ENCODE data around the gene MDM4. TPM values are rescaled to one million over a fixed set of nuclear protein-coding genes. Genes with fewer than 3 reads are reported as not detected.
"Not testable (repeated sequence)": the region's sequence is repeated elsewhere in the genome, so short reads cannot be mapped to it uniquely, and the experiment has no call there.

MDM4 gene
- total RNA-seq, 1 donor from 2014 or later = 87.5 TPM

DNA sequence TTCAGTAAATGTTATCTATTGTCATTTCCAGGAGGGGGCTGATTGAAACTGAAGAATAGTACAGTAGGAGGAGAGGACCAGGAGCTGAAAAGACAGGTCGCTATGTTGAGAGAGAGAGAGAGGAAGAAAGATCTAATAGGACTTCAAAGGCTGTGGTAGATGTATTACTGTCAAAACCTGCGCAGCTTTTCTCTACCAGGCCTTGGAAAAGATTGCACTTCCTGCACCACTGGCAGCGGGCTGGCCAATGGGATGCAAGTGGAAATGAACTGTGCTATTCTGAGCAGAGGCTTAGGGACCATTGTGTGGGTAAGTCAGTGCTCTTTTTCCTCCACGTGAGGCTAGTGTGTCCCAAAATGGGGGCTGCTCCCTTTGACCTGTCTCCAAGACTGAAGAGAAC is 47.1 kb downstream of the MDM4 start:
- no peak for DNase-seq

DNA sequence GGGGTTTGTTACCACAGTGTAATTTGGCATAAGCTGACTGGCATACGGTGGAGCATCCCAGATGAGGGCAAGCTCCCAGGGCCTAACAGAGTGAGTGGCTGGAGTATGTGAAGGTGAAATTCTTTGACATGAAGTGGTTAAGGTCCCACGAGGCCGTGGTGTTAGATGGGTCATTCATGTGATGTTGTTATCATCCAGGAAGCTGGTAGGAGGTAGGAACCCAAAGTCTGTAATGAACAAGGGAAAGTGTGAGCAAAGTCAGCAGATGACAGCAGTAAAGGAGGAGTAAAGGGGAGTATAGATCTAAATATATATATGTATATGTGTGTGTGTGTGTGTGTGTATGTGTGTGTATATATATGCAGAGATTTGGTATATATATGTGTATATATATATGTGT is 47.6 kb downstream of the MDM4 start:
- no peak for DNase-seq

DNA sequence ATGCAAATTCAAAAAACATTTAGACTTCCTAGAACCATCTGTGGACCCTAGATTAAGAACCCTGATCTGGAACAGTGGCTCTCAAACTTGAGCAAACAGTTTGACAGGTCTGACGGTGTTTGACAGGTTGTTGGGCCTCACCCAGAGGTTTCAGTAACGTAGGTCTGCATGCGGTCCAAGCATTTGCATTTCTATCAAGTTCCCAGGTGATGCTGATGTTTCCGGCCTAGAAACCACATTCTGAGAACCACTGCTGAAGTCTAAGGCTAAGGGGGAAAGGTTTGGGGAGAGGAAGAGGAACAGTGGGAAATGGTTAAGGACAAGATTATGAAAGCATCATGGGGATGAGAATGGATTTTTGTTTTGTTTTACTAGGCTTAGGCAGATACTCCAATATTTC is 48.6 kb downstream of the MDM4 start:
- DNase-seq = no peak

DNA sequence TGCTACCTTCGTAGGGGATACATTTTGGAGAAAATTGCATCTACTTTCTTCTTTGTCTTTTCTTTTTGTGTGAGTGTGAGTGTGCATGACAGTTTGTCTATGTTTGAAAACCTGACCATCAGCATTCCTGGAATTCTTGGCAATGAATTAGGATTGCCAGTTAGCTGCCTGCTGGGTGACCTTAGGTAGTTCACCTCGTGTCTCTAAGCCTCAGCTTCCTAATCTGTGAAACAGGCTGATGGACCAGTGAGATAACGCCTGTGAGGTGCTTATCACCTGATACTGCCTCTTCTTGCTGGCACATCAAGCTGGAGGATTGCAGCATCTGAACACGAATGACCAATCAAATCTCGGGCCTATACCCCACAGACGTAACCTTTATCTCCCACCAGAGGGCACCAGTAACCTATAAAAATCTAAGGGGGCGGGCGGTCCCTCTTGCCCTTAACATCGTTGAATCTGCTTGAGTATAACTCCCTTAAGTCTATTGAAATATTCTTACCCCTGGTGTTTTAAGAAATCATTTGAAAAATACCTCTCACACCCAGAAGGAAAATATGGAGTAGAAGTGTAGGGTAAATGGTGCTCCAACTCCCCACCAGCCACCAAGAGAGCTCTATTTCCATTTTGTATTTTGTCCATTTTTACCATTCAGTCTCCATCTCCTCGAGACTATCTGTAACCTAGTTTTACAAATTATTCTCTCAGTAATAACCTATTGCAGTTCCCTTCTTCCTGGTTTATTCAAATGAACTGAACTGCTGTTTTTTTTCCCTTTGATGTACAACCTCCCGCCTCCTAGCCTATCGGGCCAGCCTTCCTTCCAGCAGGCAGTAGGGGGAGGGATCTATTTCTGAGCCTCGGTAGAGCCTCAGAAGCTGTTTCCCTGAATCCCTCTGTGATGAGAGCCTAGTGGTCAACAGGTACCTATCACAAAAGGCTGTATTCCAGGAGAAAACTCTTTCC is 49.7 kb downstream of the MDM4 start:
- peak; percentile 50 for DNase-seq

DNA sequence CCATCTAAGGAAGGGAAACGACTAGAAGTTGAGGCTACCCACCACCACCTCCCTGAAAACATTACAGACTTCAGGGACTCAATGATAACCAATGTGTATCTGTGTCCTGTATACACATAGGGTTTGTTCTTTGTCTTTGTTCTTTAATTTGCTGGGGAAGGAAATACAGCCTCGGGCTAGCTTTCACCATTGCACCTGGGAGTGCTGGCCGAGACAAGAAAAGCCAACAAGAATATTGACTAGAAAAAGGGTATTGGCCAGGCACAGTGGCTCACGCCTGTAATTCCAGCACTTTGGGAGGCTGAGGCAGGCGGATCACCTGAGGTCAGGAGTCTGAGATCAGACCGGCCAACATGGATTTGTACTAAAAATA is 50.4 kb downstream of the MDM4 start:
- no peak for DNase-seq

DNA sequence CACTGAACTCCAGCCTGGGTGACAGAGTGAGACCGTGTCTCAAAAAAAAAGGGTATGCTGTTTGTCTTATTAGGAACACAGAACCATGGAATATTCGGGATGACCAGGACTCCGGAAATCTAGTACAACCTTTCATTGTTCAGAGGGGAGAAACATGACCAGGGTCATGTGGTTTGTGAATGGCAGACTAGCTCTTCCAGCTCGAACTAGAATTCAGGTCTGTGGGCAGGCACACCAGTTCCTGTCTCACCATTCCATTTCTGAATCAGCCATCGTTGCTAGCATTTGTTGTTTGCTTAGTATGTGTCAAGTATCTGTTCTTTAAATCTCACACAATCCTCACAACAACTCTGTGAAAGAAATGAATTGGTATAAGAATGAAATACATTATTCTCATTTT is 50.9 kb downstream of the MDM4 start:
- DNase-seq = no peak

DNA sequence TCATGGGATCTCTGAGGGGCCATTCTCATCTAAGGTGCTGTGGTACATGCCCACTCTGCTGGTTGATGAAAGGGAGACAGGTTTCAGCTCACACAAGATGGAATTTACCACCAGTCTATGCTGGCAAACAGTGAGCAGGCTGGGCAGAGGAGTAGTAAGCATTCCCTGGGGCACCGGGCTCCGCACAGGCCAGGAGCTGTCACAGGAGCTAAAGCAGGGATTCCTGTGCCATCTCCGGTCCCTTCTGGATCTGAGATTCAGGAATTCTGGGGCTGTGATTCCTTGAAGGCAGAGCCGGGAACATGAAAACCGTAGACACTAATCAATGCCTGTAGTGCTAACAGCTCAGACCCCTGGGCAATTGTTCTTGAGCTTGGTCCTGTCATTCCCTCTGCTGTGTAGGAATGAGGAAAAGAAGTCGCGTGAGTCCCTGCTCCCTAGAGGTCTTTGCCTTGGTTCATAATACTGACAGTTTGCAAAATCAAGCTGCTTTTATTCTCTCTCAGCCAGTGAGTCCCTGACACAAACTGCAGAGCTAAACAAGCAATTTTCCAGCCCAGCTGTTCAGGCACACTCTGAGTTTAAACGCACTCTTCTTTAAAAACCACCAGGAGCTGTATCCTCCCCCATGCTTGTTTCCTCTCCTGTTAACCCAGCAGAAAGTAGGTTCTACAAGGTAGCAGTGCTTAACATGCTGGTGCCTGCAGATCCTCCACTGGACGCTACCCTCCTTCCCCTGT is 52.5 kb downstream of the MDM4 start:
- no peak for DNase-seq

DNA sequence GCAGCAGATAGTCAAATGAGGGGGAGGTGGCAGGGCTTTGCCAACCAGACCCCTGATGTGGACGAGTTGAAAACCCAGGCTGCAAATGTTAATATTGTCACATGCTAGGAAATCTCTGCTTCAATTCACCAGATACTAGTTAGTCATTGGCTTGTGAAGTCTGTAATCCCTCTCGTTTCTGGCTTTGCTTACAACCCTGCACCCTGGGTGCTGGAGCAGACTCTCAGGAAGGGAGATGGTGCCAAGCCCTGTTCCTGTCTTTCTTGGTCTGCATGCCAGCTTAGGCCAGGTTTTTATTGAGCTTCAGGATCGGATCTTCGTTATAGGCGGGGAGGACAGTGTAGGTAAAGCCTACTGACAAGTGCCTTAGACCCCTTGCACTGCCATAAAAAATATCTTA is 53.3 kb downstream of the MDM4 start:
- DNase-seq = no peak

DNA sequence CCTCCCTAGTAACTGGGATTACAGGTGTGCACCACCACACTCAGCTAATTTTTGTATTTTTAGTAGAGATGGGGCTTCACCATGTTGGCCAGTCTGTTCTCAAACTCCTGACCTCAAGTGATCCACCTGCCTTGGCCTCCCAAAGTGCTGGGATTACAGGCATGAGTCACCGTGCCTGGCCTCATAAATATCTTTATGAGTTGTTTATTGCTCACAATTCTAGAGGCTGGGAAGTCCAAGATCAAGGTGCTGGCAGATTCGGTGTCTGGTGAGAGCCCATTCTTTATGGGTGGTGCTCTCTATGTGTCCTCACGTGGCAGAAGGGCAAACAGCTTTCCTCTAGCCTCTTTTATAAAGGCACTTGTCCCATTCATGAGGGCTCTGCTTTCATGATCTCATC is 53.8 kb downstream of the MDM4 start:
- DNase-seq = not testable (repeated sequence)

DNA sequence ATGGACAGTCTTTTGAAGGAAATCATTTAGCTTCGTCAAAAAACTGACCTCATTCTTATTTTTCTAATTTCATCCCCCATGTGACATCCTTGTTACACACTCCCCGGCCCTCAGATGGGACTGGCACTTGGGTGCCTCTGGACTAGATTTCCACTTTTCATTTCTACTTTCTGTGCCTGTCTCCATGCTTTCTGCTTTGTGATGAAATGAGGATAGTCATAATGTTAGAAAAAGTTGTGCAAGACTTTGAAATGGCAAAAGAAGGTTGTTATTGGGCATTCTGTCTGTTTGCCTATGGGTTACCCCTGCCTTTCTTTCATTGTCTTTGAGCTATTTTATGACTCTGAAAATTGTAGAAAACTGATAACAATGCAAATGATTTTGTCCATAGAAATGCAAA is 54.9 kb downstream of the MDM4 start:
- DNase-seq = no peak

DNA sequence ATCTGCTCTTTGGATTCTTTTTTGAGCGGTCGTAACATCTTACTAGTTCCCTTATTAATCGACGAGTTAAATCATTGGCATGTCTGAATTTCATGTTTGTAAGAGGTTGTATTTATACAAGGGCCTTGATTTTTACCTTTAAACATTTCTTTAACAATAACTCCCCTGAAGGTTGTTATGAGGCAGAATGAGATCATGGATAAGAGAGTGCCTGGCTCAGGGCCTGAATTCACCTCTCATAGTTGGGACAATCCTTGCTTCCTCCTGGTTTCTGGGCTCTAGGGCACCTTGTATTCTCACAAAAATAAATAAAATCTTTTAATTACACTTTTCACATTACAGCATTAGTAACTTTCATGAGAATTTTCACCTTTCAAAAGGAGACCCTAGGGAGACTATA is 55.4 kb downstream of the MDM4 start:
- no peak for DNase-seq

DNA sequence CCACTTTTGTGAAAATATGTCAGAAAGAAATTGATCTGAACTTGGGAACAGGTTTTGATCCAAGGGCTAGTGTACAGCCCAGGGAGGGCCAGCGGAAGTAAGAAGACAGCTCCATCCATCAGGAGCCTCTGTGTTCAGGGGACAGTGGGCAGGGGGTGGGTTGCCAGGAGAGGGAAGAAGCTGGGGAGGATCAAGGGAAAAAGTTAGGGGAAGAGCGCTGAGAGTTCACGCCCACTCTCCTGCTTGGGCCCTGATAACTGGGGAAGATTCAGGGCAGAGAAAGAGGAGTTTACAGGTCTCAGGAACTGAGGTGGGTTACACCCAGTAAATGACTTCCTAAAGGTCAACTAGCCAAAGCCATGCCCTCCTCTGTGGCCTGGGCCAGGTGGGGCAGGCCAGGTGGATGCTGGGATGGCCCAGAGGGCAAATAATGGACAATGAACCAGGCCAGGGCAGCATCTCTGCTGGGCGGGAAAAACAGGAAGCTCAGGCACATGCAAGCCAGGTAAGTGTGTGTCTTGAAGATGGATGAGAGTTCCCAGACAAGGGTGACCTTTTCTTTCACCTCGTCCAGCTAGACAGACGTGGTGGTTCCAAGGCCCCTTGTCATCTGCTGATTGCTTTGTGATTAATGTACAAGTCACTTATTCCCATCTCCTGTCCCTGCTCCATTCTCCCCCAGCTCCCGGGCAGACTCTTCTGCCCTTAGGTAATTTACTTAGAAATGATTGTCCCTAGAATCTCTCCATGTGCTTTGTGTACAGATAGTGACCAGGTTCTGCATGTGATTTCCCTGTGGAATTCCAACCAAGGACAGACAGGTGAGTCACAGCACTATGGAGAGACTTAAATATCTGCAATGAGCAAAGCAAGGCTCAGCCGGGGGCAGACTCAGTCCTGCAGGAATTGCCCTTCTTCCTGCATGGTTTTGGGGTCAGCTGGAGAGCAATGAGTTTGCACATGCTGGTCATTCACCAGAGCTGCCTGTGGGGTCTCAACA is 57.0 kb downstream of the MDM4 start:
- no peak for DNase-seq

DNA sequence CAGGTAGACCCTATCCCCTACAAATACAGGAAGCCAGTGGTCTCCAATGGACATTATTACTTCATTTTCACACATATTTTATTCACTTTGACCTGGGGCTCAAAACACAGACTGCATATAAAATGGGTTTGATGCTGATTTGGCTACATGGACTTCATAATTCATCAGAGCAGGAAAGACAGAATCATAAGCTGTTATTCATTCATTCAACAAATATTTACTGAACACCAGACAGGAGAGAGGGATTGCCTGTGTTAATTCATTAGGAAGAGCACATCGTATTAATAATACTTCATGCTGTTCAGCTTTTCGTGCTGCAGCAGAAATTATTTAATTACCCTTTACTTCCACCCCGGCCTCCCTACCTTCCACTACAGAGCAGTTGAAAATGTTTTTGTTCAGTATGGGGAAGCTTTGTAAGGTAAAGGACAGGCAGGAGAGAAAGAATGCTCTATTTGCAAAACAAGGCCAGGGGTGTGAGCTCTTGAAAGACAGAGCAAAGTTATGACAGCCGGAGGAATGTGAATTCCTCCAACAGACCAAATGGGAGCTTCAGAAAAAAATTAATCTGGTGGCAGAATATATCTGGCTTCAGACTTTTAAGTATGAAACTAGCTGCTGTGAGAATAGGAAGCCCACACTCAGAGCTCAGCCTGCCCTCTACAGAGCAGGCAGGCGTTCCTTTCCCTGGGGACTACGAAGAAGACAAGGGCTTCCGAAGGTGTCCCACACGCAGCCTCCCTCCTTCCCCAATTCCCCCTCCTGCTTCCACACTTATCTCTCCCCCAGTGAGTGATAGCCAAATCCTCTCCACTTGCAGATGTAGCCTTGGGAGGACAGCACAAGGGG is 58.0 kb downstream of the MDM4 start:
- no peak for DNase-seq

DNA sequence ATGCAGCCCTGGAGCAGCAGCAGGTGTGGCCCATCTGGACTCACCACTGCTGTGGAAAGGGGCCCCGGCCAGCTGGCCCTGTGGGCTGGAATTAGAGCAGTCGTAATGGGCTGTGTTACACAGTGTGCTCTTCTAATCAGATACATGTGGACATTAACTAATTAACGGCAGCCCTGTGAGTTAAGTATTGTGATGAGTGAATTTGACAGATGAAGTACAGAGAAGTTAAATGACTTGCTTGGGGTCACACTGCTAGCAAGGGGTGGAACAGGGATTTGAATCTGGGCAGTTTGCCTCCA is 58.6 kb downstream of the MDM4 start:
- DNase-seq = no peak

DNA sequence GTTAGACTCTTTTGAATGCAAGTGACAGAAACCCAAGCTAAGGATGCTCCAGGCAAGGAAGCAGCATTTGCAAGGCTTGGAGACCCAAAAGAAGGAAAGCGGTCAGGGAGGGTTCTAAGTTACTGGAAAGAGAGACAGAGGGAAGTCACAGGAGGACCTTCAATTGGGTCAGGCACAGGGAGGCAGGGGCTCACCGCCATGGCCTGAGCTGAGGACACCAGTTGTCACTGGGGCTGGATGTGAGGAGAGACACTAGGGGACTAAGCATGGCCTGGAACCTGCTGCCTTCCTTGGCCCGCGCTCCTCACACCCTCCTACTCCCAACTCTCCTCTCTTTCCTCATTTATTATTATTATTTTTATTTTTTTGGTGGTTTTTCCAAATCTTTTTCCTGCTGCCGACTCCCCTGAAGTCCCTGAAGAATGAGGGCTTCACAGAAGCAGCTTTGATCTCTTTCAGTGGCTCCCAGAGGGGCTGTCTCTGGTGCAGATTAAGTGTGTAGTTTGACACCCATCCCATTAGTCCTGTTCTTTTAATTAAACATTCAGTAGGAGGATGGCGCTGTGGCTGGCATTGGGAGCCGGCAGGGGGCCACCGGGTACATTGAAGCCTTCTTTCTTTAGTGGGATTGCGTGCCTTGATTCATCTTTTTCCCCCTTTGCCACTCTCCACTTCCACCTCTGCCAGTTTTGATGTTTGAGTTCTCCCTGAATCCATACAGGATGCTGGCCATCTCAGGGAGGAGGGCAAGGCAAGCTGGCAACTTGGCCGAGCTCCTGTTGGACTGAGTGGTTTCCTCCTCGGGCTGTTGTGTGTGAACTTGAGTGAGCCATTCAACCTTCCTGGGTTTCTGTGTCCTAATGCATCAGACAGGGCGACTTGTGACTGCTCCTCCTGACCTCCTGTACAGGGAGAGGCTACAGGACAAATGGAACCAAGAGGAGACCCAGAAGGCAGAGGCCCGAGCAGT is 59.3 kb downstream of the MDM4 start:
- DNase-seq = no peak

DNA sequence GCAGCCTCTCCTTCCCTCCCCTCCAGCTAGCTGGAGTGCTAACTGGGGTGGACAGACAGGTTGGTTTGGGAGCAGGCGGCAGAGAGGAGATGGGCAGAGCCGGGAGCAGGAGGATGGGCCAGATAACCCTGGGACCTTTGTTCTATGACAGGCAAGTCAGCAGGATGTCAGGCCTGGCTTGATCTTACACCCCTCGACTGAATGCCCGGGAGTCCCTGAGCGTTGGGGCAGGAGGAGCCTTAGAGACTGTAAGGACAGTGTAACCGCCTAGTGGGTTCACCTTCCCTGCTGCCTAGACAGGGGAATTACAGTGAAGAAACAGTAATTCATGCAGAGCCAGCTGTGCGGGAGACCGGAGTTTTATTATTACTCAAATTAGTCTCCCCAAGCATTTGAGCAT is 60.2 kb downstream of the MDM4 start:
- no peak for DNase-seq

DNA sequence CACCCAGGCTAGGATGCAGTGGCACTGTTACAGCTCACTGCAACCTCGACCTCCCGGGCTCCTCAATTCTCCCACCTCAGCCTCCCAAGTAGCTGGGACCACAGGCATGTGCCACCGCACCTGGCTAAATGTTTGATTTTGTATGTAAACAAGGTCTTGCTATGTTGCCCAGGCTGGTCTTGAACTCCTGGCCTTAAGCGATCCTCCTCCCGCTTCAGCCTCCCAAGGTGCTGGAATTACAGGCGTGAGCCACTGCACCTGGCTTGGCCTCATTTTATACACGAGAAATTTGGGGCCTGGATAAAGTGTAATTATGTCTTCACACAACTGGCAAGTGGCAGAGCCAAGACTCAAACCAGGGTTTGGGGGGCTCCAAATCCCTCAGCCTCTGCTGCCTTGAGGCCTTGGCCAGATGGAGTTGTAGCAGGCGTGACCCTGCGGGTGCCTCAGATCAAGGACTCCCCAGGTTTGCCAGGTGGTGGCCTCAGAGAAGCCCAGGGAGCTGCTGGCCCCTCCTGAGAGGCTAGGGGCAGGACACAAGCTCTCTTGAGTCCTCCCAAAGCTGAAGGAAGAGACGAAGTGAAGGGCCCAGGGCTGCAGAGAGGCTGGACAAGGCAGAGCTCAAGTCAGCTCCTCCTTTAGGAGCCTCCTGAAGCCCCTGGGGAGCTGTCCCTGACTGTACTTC is 61.7 kb downstream of the MDM4 start:
- no peak for DNase-seq

DNA sequence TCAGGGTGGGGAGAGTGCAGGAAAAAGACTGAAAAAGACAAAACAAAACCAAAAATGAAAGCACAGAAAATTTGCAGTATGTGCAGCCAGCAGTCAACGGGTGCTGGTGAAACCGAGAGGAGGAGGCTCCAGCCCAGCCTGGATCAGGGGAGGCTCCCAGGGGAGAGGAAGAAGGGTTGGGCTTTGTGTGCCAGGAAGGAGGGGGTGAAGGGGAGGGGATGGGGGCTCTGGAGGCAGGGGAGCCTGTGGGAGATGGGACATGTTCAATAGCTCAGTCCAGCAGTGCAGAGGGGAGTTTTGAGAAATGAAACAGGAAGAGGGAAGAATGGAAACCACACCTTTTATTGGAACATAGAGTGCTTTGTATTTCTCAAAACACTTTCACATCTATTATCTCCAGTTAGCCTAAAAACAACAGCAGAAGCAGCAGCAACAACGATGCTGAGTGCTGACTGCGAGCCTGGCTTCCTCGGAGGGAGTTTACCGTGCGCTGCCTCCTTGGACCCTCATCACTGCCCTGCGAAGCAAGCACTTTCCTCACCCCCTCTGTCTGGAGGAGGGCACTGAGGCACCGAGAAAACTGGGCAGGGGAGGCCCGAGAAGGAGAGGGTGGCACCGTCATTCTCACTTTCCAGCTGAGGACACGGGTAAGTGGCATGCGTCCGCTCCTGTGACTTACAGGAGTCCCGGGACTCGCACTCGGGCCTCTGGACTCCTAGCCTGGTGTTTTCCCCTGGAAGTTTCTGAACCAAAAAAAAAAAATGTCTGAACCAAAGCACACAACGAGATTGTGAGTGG is 62.9 kb downstream of the MDM4 start:
- DNase-seq = peak; percentile 7

DNA sequence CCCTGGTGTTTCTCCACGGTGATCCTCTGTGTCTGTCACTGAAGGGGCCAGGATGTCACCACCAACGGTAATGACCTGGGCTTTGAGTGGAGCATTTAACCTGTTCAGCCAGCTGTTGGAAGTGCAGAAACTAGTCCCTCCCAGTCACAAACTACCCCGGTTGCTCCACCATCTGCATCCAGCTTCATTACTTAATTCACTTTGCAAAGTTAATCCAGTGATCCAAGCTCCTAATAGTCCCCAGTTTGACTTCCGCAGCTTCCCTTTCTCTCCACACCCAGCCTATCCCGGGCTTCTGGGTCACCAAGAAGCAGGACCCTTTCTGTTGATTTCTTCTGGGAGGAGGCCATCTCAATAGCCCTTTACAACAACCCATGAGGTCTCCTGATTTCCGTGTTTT is 63.5 kb downstream of the MDM4 start:
- no peak for DNase-seq

Data from skin of body (tissue), 2 donors.